GM12878 (cell line): ENCODE results near the gene ZFP62. TPM values are rescaled to one million over a fixed set of nuclear protein-coding genes. Genes with fewer than 3 reads are reported as not detected.
A peak's percentile ranks its signal among the peaks of the same experiment; 100 is the strongest.

ENCODE experiments used
- ATAC-seq: fragments of 200-7000 bp; cut with Tn5 transposase; 3 replicates; pipeline ENCODE4 v1.9.1; 2020; ENCODE audit warnings: mild to moderate bottlenecking, moderate library complexity
- BruUV-seq: library from RNA; stranded (reverse); fragments of 400-500 nt; replicated peaks from 2 replicates; lab custom pipeline; 2021; lab: Mats Ljungman, UMichigan
- CTCF ChIA-PET: fragments of 300-600 bp; sonication (Branson Sonifier 250); formaldehyde crosslinking; extraction: SDS; loops from one replicate; lab custom pipeline; 2021; ENCODE audit warnings: inconsistent platforms; lab: Yijun Ruan, JAX
- POLR2A ChIA-PET: fragments of 350-600 bp; formaldehyde crosslinking; extraction: SDS; loops from one replicate; lab custom pipeline; 2021; ENCODE audit warnings: inconsistent platforms; lab: Charles Lee
- RAD21 ChIA-PET: fragments of 300-600 bp; sonication (Branson Sonifier 250); formaldehyde crosslinking; loops from one replicate; lab custom pipeline; 2023; ENCODE audit warnings: antibody characterized with exemption; ENCODE audit not compliant: unreplicated experiment; lab: Charles Lee
- SMC1A ChIA-PET: fragments of 300-600 bp; sonication (Branson Sonifier 250); formaldehyde crosslinking; loops from one replicate; lab custom pipeline; 2023; ENCODE audit not compliant: unreplicated experiment, uncharacterized antibody; lab: Charles Lee
- DNase-seq: peaks from one replicate; pipeline ENCODE4 v3.0.0-alpha.2; 2011; ENCODE audit warnings: low read depth, low spot score
- FAIRE-seq: peaks from 3 replicates; lab custom pipeline; 2011; peaks lifted over from hg19 to GRCh38; lab: Jason Lieb, UNC
- H2AFZ ChIP-seq: 2 replicates; pipeline ENCODE4 v1.6.0; 2011; ENCODE audit warnings: low read depth, low read length, control low read depth; ENCODE audit not compliant: control insufficient read depth
- H3K27ac ChIP-seq: 2 replicates; pipeline ENCODE4 v1.5.1; 2011; ENCODE audit warnings: control low read depth; ENCODE audit not compliant: control insufficient read depth, insufficient read depth
- H3K27me3 ChIP-seq, 2 experiments: replicated peaks in 1 of 2; 2 replicates each; pipeline versions ENCODE4 v1.6.0 to v1.6.1; 2011; ENCODE audit warnings: low read length in 1 of 2; ENCODE audit not compliant: control insufficient read depth in 2 of 2, insufficient read depth in 2 of 2
- H3K36me3 ChIP-seq, 2 experiments: 2 replicates each; pipeline ENCODE4 v1.5.1; 2011; ENCODE audit warnings: low read length in 1 of 2; ENCODE audit not compliant: control insufficient read depth in 2 of 2, insufficient read depth in 2 of 2
- H3K4me1 ChIP-seq: 2 replicates; pipeline ENCODE4 v1.6.1; 2011; ENCODE audit warnings: mild to moderate bottlenecking, low read length, moderate library complexity, mixed read lengths; ENCODE audit not compliant: control insufficient read depth, insufficient read depth
- H3K4me2 ChIP-seq: 2 replicates; pipeline ENCODE4 v1.6.0; 2011; ENCODE audit warnings: control low read depth; ENCODE audit not compliant: control insufficient read depth, insufficient read depth
- H3K4me3 ChIP-seq: fragments of 200-600 bp; sonication (generic); 2 replicates; pipeline ENCODE4 v1.5.1; 2016
- H3K79me2 ChIP-seq: 2 replicates; pipeline ENCODE4 v1.6.0; 2011; ENCODE audit warnings: low read length; ENCODE audit not compliant: control insufficient read depth, insufficient read depth
- H3K9ac ChIP-seq: 2 replicates; pipeline ENCODE4 v1.8.0; 2011; ENCODE audit warnings: low read length, control low read depth, mixed read lengths; ENCODE audit not compliant: control insufficient read depth, insufficient read depth
- H3K9me3 ChIP-seq: replicated peaks from 3 replicates; pipeline ENCODE4 v1.5.1; 2011; ENCODE audit warnings: mild to moderate bottlenecking, low read length; ENCODE audit not compliant: control insufficient read depth, insufficient read depth
- H4K20me1 ChIP-seq: 2 replicates; pipeline ENCODE4 v1.6.0; 2011; ENCODE audit not compliant: control insufficient read depth, insufficient read depth
- HDAC2 ChIP-seq: fragments of 200-600 bp; sonication (generic); IDR thresholded peaks from 2 replicates; pipeline ENCODE4 v1.6.1; 2017
- MEF2B ChIP-seq: fragments of 450-650 bp; IDR thresholded peaks from 2 replicates; pipeline ENCODE4 v1.6.1; 2018; ENCODE audit warnings: mild to moderate bottlenecking, moderate library complexity; ENCODE audit not compliant: partially characterized antibody, poor library complexity, severe bottlenecking
- STAT3 ChIP-seq: IDR thresholded peaks from 2 replicates; pipeline ENCODE4 v1.6.1; 2011; ENCODE audit warnings: low read depth, low read length, improper control_type of control experiment
- YY1 ChIP-seq: IDR thresholded peaks from 2 replicates; pipeline ENCODE4 v1.6.1; 2011; ENCODE audit warnings: low read depth, mild to moderate bottlenecking, low read length
- WGBS: methylation state at CpG from one replicate; pipeline ENCODE4 v1.1.6; 2016; ENCODE audit warnings: low lambda C conversion rate; ENCODE audit not compliant: insufficient replicate concordance, insufficient coverage; ENCODE audit errors: missing lambda C conversion rate; 5-methylcytosine and 5-hydroxymethylcytosine counted together
- in situ Hi-C: fragments of 300-500 bp; cut with MboI; formaldehyde crosslinking; loops from 9 replicates; pipeline ENCODE4 v1.14.3; 2018; ENCODE audit warnings: mixed read lengths
- intact Hi-C: fragments of 100-400 bp; cut with micrococcal nuclease; formaldehyde crosslinking; loops from one replicate; pipeline ENCODE4 v1.14.2; 2022; ENCODE audit not compliant: unreplicated experiment
- polyA plus RNA-seq, 11 experiments: library from polyadenylated mRNA; depleted of rRNA in 4 of 11; unstranded in 6 of 11; stranded (reverse) in 5 of 11; fragments of >200 nt; fragmentation: Nextera tagmentation in 4 of 11; fragmentation: Illumina TruSeq in 1 of 11; extraction: Ambion mirVana in 4 of 11; extraction: Trizol in 1 of 11; gene quantifications; 1 replicate in 1 of 11; 2 replicates in 10 of 11; pipeline versions ENCODE4 v1.2.1 to v1.2.3, GENCODE V29; 2011 to 2016; ENCODE audit warnings: inconsistent platforms in 2 of 11, missing spikeins in 2 of 11, low read depth in 1 of 11
- total RNA-seq, 4 experiments: library from RNA; depleted of rRNA in 3 of 4; stranded (reverse); fragments of >200 nt in 3 of 4; fragmentation: Illumina TruSeq in 1 of 4; extraction: Trizol in 1 of 4; gene quantifications; 2 replicates each; pipeline versions ENCODE4 v1.2.1 to v1.2.3, GENCODE V29; 2013 to 2021
- TF ChIP-seq, protein P1 (sequence below): fragments of 450-650 bp; IDR thresholded peaks from 2 replicates; pipeline ENCODE4 v1.6.1; 2016; ENCODE audit warnings: mild to moderate bottlenecking, moderate library complexity, borderline replicate concordance

The ZFP62 gene
- total and polyA plus RNA-seq, 10 of the 15 experiments (the other 5 are each of a cell fraction or from before 2014, with no cell fraction given): 9.2 to 39.7 (median 21.1) TPM

DNA sequence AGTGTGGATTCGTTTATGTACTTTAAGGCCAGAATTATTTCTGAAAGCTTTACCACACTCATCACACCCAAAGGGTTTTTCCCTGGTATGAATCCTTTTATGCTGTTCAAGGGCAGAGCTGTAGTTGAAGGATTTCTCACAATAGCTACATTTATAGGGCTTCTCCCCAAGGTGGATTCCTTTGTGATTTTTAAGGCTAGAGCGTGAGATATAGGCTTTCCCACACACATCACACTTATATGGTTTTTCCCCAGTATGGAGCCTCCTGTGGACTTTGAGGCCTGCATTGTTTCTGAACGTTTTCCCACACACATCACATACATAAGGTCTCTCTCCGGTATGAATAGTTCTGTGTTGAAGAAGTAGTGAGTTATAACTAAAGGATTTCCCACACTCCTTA lies 11.2 kb downstream of the ZFP62 start:
- H3K27ac ChIP-seq: no peak overlapping the region
- no peaks in the 10 kb centered on the region for H3K79me2 ChIP-seq
- RAD21 ChIA-PET: no interaction called here
- no peaks in the 10 kb centered on the region for H4K20me1 ChIP-seq
- H3K27me3 ChIP-seq: no peaks in the 10 kb centered on the region
- TF ChIP-seq YY1 (no peak), STAT3 (no peak), HDAC2 (no peak), MEF2B (peak; percentile 67)
- TF ChIP-seq, protein P1, sequence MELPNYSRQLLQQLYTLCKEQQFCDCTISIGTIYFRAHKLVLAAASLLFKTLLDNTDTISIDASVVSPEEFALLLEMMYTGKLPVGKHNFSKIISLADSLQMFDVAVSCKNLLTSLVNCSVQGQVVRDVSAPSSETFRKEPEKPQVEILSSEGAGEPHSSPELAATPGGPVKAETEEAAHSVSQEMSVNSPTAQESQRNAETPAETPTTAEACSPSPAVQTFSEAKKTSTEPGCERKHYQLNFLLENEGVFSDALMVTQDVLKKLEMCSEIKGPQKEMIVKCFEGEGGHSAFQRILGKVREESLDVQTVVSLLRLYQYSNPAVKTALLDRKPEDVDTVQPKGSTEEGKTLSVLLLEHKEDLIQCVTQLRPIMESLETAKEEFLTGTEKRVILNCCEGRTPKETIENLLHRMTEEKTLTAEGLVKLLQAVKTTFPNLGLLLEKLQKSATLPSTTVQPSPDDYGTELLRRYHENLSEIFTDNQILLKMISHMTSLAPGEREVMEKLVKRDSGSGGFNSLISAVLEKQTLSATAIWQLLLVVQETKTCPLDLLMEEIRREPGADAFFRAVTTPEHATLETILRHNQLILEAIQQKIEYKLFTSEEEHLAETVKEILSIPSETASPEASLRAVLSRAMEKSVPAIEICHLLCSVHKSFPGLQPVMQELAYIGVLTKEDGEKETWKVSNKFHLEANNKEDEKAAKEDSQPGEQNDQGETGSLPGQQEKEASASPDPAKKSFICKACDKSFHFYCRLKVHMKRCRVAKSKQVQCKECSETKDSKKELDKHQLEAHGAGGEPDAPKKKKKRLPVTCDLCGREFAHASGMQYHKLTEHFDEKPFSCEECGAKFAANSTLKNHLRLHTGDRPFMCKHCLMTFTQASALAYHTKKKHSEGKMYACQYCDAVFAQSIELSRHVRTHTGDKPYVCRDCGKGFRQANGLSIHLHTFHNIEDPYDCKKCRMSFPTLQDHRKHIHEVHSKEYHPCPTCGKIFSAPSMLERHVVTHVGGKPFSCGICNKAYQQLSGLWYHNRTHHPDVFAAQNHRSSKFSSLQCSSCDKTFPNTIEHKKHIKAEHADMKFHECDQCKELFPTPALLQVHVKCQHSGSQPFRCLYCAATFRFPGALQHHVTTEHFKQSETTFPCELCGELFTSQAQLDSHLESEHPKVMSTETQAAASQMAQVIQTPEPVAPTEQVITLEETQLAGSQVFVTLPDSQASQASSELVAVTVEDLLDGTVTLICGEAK: no peak
- no peak overlapping the region for H3K9ac ChIP-seq
- ATAC-seq (no peak), DNase-seq (no peak), FAIRE-seq (no peak)
- SMC1A ChIA-PET: interaction anchor here (0.9 to 1.1 kb wide), 3 partner anchors 28 to 301 kb away, joined by 3 read pairs; no protein-coding TSS in a partner anchor
- POLR2A ChIA-PET: interaction anchor here (1.0 to 1.1 kb wide), 3 partner anchors 12 to 42 kb away, joined by 3 read pairs; no protein-coding TSS in a partner anchor
- H3K9me3 ChIP-seq: peaks cover 40% of the 10 kb centered on the region
- H3K4me3 ChIP-seq: no peak overlapping the region
- in situ Hi-C loops: no loop called here
- no peak overlapping the region for H2AFZ ChIP-seq
- H3K4me2 ChIP-seq: no peak overlapping the region
- BruUV-seq: no TSS peak
- CTCF ChIA-PET: interaction anchor here (0.8 to 2.6 kb wide), 3 partner anchors 8 to 67 kb away, joined by 3 to 6 read pairs (median 3); no protein-coding TSS in a partner anchor
- H3K36me3 ChIP-seq: peaks cover 12 to 22% of the 10 kb centered on the region in 2 experiments
- intact Hi-C loops: no loop called here
- no peaks in the 10 kb centered on the region for H3K4me1 ChIP-seq
- 72% methylated on average over 4 of the region's 4 CpGs for WGBS
